CD1c-positive myeloid dendritic cell (primary cell): ENCODE data around the gene CADPS.
A peak's percentile ranks its signal among the peaks of the same experiment; 100 is the strongest.

Source experiments
- DNase-seq: peaks from one replicate; pipeline ENCODE4 v3.0.0-alpha.2; 2016; ENCODE audit errors: extremely low spot score

Gene CADPS

DNA sequence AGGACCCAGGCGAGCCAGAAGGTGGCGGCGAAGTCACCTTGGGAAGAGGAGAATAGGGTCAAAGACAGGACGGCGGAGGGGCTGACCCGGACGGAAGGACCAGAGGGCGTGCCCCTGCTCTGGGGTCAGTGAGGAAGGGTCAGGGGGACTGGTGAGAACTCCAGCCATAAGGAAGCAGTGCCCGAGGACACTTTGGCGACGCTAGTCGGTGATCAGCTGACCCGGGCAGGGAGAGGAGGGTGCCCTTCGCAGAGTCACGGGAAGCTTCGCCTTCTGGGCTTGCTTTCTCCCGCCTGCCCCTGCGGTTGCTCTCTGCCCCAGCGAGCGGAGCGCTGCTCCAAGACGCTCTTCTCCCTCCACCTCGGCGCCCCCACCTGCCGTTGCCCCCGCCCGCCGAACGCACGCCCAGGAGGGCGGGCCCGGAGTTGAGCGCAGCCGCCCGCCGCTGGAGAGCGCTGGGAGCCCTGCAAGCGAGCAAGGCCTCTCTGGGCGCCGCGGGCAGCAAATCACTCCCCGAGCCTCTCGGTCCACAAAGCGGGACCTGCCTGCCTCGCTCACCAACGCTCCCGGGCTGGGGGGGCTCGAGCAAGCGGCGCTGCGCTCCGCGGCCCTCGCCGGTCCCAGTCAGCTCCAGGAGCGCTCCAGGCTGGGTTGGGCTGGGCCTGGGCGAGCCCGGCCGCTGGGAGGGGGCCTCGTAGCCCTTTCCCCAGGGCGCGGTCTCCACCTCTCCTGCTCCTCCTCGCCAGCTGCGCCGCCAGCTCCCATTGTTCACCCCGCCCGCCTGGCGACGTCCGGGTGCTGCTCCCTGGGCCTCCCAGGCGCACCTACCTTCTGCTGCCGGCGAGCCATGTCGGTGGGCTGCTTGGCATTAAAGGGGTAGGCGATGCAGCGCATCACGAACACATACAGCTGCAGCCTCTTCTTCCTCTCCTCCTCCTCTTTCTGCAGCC is 1.2 kb downstream of the CADPS start:
- no peak for DNase-seq

GRCh38 chr3:62873451-62873760 is 1.8 kb downstream of the CADPS start:
- DNase-seq = no peak

DNA sequence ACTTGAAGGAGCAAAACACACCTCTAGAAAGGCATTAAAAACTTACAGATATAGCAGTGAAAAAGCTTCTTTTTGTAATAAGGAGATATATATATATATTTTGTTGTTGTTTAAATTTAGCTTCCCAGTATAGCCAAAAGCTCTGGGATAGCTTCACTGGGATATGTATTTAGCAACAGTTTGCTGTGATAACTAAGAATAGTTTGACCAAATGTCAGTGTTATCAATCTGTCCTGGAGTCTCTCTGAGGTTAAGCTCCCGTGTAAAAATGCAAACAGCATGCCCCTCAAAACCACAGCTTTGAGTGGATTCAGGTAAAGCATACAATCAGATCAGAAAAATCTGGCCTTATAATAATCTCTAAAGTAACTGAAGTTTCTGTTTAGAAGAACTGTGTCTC is 2.9 kb downstream of the CADPS start:
- DNase-seq = no peak

GRCh38 chr3:62870321-62870720 is 4.9 kb downstream of the CADPS start:
- DNase-seq = no peak

- no peak for DNase-seq
Observed at GRCh38 chr3:62863648-62864047, 11.6 kb downstream of the CADPS start.

- DNase-seq = no peak
Observed at GRCh38 chr3:62859203-62859791, 15.9 kb downstream of the CADPS start.

- no peak for DNase-seq
Observed at GRCh38 chr3:62845996-62846395, 29.2 kb downstream of the CADPS start.

DNA sequence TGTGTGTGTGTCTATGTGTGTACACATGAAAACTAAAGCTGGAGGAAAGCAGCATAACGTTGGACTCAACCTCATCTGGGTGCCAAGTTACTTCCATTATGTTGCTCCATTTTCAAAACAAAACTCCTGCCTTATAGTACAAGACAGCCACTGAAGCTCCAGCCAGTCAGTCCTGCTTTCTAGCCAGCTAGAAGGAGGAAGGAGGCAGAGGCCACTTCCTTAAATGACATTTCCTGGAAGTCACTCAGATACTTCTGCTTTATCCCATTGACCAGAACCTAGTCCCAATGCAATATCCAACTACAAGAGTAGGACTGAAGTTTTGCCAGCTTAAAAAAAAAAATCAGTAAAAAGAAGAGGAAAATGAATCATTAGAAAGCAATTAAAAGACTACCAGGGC is 31.7 kb downstream of the CADPS start:
- peak; percentile 3 for DNase-seq

GRCh38 chr3:62839748-62840147 is 35.5 kb downstream of the CADPS start:
- no peak for DNase-seq

- DNase-seq = no peak
Observed at GRCh38 chr3:62837145-62837787, 38.0 kb downstream of the CADPS start.

- DNase-seq = no peak
Observed at GRCh38 chr3:62835554-62836236, 39.5 kb downstream of the CADPS start.

DNA sequence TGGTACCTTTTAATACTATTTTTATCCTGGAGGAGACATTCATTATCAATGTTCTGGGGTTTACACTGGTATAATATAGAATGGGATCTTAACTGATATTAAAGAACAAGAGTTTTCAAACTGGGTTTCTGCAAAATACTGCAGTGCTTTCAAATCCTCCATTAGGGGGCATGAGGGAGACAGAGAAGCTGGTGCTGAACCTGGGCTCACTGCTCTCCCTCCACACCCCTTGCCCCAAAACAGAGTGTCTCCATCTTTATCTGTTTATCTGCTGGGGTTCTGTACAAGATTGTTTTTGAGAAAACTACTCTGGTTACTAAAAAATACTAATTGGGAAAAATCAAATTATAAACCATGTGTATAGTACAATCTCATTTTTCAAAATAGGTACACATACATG is 41.7 kb downstream of the CADPS start:
- no peak for DNase-seq

- no peak for DNase-seq
Observed at GRCh38 chr3:62832553-62832952, 42.7 kb downstream of the CADPS start.

DNA sequence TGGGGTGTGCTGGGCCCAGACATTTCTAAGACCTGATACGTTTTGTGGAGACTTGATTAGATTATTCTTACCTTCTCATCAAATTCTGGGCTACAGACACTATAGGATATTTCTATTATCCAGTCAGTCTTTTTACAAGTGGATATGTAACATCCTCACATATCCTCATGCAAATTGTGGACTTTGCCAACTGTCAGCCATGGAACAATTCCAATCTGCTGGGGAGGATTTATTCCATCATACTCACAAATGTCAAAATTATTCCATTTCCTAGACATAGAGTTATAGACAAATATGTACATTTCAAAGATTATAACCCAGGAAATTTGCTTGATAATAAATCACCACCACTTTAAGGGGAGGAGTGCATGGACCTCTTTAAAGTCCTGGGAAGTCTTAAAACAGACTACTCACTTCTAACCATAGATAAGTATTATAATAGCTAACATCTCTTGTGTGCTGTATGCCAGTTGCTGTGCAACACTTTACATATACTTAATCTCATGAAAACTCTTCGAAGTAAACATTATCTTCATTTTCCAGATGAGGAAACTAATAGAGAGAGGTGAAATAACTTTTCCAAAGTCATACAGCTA is 44.4 kb downstream of the CADPS start:
- DNase-seq = no peak

DNA sequence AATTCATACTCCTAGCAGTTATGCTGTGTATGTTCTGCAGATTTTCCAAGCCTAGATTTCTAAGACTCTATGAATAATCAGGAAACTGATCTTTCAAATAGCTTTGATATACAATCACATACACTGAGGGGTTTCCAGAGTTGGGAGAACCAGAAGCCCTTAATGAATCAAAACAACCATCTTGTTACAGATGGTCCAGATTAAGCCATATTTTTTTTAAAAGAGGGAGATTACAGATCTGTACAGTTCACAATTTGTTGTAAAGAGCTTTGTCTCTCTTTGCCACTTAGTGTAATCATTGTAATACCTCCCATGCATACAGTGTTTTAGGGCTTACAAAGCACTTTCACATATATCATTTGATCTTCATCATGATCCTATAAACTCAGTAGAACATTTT is 47.7 kb downstream of the CADPS start:
- DNase-seq = no peak

GRCh38 chr3:62824965-62825592 is 50.1 kb downstream of the CADPS start:
- no peak for DNase-seq

- no peak for DNase-seq
Observed at GRCh38 chr3:62823461-62824050, 51.7 kb downstream of the CADPS start.

GRCh38 chr3:62822905-62823304 is 52.3 kb downstream of the CADPS start:
- DNase-seq = no peak

DNA sequence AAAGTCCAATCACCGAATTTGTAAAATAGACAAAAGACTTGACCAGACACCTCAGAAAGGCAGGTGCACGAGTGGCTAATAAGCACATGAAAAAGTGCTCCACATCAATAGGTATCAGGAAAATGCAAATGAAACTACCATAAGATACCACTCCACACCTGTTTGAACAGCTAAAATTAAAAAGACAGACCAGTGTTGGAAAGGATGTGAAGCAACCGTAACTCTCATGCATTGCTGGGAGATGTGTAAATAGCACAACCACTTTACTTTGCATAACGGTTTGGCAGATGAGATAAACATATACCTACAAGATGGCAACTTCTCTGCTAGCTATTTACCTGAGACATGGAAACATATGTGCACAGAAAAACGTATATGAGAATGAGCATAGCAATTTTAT is 56.9 kb downstream of the CADPS start:
- no peak for DNase-seq

DNA sequence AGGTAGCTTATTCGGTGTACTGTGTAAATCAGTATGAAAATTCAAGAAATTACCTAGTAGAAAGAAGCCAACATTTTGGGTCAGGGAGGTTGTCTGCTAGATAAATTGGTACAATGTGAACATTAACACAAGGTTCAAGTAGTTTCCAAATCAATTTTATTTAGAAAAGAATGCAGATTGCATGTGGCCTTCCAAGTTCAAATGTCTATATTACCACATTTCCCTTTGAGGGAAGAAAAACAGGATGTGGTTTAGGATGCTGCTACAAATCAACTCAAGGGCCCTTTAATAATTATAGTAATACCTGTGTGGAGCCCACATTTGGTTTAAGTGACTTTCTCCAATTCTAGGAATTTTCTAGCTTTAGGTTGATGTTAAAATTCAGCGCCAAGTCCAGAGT is 57.5 kb downstream of the CADPS start:
- no peak for DNase-seq

- no peak for DNase-seq
Observed at GRCh38 chr3:62815981-62816380, 59.2 kb downstream of the CADPS start.
